Muscle of arm (tissue), 12 donors: ENCODE measurements around the gene CDH4. TPM values are rescaled to one million over a fixed set of nuclear protein-coding genes. Genes with fewer than 3 reads are reported as not detected.
"Not testable (repeated sequence)": the region's sequence is repeated elsewhere in the genome, so short reads cannot be mapped to it uniquely, and the experiment has no call there.

Experiments used
- DNase-seq: peaks from one replicate; pipeline ENCODE4 v3.0.0-alpha.2; 2013
- polyA plus RNA-seq, 12 donors: library from polyadenylated mRNA; unstranded; fragments of 120-200 nt; gene quantifications; one replicate each; pipeline ENCODE4 v1.2.1, GENCODE V29; 2013; ENCODE audit not compliant: insufficient read length in 12 of 12

Gene CDH4
- polyA plus RNA-seq, 12 donors = 0.79 to 1.4 (median 1.0) TPM; not detected in 2

- DNase-seq = no peak
These were observed 1.8 kb downstream of the CDH4 start for GRCh38 chr20:61253640-61254511.

GRCh38 chr20:61254881-61255626, 3.0 kb downstream of the CDH4 start:
- DNase-seq = no peak

- DNase-seq = no peak
These were observed 4.3 kb downstream of the CDH4 start for GRCh38 chr20:61256365-61256764.

- DNase-seq = no peak
These were observed 4.8 kb downstream of the CDH4 start for GRCh38 chr20:61256824-61257223.

GRCh38 chr20:61257611-61258010, 5.5 kb downstream of the CDH4 start:
- DNase-seq = no peak

GRCh38 chr20:61259741-61260140, 7.7 kb downstream of the CDH4 start:
- no peak for DNase-seq

- DNase-seq = no peak
These were observed 8.8 kb downstream of the CDH4 start for GRCh38 chr20:61260905-61261304.

- DNase-seq = no peak
These were observed 10.0 kb downstream of the CDH4 start for GRCh38 chr20:61262036-61262435.

- no peak for DNase-seq
These were observed 10.5 kb downstream of the CDH4 start for GRCh38 chr20:61262514-61262913.

- DNase-seq = no peak
These were observed 11.1 kb downstream of the CDH4 start for GRCh38 chr20:61263084-61263695.

GRCh38 chr20:61263938-61264337, 11.9 kb downstream of the CDH4 start:
- no peak for DNase-seq

- no peak for DNase-seq
These were observed 15.2 kb downstream of the CDH4 start for GRCh38 chr20:61267241-61267640.

- no peak for DNase-seq
These were observed 16.0 kb downstream of the CDH4 start for GRCh38 chr20:61268024-61268423.

- DNase-seq = no peak
These were observed 19.5 kb downstream of the CDH4 start for GRCh38 chr20:61271312-61272231.

- not testable (repeated sequence) for DNase-seq
These were observed 21.0 kb downstream of the CDH4 start for GRCh38 chr20:61273024-61273423.

GRCh38 chr20:61273666-61274065, 21.6 kb downstream of the CDH4 start:
- not testable (repeated sequence) for DNase-seq

- DNase-seq = no peak
These were observed 22.3 kb downstream of the CDH4 start for GRCh38 chr20:61274326-61274725.

GRCh38 chr20:61278296-61278695, 26.2 kb downstream of the CDH4 start:
- no peak for DNase-seq

- no peak for DNase-seq
These were observed 27.6 kb downstream of the CDH4 start for GRCh38 chr20:61279621-61280150.

GRCh38 chr20:61280217-61280980, 28.3 kb downstream of the CDH4 start:
- DNase-seq = no peak
